ENCODE results near the gene SUGP1.

The SUGP1 gene

GRCh38 chr19:19227217-19227616, 93.1 kb downstream of the SUGP1 start:
- DNase-seq (ENCODE audit: low read depth) = no peak

GRCh38 chr19:19226663-19227062, 93.6 kb downstream of the SUGP1 start:
- DNase-seq (ENCODE audit: low read depth) = no peak

DNA sequence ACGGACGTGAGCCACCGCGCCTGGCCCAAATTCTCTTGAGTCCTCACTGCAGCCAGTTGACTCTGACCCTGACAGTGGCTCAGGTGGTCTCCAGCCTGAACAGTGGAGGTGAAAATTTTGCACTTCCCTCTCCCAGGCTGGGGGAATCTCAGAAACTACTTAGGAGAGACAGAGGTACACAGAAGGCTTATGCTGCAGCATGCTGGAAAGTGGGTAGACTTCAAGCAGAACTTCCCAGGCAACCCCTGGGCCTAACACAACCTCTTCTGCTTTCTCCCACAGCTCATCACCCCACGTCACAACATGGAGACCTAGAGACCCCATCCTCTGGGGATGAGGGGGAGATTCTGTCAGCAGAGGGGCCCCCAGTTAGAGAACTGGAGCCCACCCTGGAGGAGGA, 94.1 kb downstream of the SUGP1 start:
- no peak for DNase-seq (ENCODE audit: low read depth)

Data from T follicular helper cell (primary cell).